Embryonic facial prominence (tissue), 1 donor: ENCODE results near the gene MAP10.
"Not testable (repeated sequence)": the region's sequence is repeated elsewhere in the genome, so short reads cannot be mapped to it uniquely, and the experiment has no call there.

ENCODE experiments used
- DNase-seq: peaks from one replicate; pipeline ENCODE4 v3.0.0-alpha.2; 2016; ENCODE audit errors: extremely low spot score

The MAP10 gene

GRCh38 chr1:232805269-232806185 lies at the start of gene MAP10:
Gene MAP10 (plus strand): TSS chr1:232805416. CDS start chr1:232805450, 34 bp downstream.
- peak; percentile 73 for DNase-seq

- no peak for DNase-seq
These were observed 40.6 kb upstream of the MAP10 start for GRCh38 chr1:232764458-232765251.

GRCh38 chr1:232765542-232765941 lies 39.7 kb upstream of the MAP10 start:
- no peak for DNase-seq

GRCh38 chr1:232766241-232766890 lies 38.9 kb upstream of the MAP10 start:
- no peak for DNase-seq

- no peak for DNase-seq
These were observed 38.3 kb upstream of the MAP10 start for GRCh38 chr1:232766904-232767303.

- no peak for DNase-seq
These were observed 37.7 kb upstream of the MAP10 start for GRCh38 chr1:232767305-232768074.

- DNase-seq = no peak
These were observed 36.4 kb upstream of the MAP10 start for GRCh38 chr1:232768793-232769192.

- no peak for DNase-seq
These were observed 35.5 kb upstream of the MAP10 start for GRCh38 chr1:232769733-232770132.

GRCh38 chr1:232773752-232774151 lies 31.5 kb upstream of the MAP10 start:
- DNase-seq = no peak

- DNase-seq = no peak
These were observed 28.6 kb upstream of the MAP10 start for GRCh38 chr1:232776526-232777106.

- DNase-seq = no peak
These were observed 24.9 kb upstream of the MAP10 start for GRCh38 chr1:232780354-232780753.

- DNase-seq = no peak
These were observed 20.4 kb upstream of the MAP10 start for GRCh38 chr1:232784794-232785193.

- DNase-seq = not testable (repeated sequence)
These were observed 19.6 kb upstream of the MAP10 start for GRCh38 chr1:232785630-232786029.

- no peak for DNase-seq
These were observed 18.3 kb upstream of the MAP10 start for GRCh38 chr1:232786845-232787455.

GRCh38 chr1:232788235-232788872 lies 16.9 kb upstream of the MAP10 start:
- no peak for DNase-seq

GRCh38 chr1:232789651-232790050 lies 15.6 kb upstream of the MAP10 start:
- DNase-seq = no peak

- DNase-seq = no peak
These were observed 12.3 kb upstream of the MAP10 start for GRCh38 chr1:232792949-232793348.

- DNase-seq = no peak
These were observed 11.3 kb upstream of the MAP10 start for GRCh38 chr1:232793944-232794343.

- no peak for DNase-seq
These were observed 9.6 kb upstream of the MAP10 start for GRCh38 chr1:232795497-232796053.
